ENCODE data around the gene ZNF396.

The ZNF396 gene

DNA sequence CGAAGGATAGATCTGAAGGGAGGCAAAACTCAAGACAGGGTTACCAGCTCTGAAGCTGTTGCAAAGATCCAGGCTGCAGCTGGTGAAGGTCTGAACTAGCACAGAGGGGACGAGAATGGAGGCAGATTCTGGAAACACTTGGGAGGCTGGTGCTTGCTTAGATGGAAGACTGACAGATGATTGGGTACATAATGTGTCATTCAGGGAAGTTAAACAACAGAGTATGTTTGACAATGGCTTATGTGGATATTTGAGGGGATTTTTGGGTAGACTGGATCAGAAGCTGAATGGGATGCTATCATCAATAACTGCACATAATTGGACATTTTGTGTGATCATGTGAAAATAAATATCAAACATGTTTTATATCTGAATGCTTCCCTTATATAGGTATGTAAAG is 2.3 kb upstream of the ZNF396 start:
- no peak for FAIRE-seq

DNA sequence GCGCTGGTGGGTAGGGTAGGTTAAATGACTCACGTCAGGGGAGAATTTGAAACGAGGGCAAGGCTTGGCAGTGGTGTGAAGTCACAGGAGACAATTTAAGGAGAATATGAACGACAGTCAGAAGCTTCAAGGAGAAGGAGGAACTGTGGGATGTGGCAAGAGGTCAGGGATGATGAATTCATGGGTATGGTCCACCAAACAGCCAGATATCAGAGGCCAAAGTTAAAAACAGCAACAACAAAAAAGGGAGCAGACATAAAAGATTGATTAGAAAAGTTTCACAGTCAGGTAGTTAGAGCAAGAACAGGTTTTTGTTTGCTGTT is 1.4 kb upstream of the ZNF396 start:
- no peak for FAIRE-seq

DNA sequence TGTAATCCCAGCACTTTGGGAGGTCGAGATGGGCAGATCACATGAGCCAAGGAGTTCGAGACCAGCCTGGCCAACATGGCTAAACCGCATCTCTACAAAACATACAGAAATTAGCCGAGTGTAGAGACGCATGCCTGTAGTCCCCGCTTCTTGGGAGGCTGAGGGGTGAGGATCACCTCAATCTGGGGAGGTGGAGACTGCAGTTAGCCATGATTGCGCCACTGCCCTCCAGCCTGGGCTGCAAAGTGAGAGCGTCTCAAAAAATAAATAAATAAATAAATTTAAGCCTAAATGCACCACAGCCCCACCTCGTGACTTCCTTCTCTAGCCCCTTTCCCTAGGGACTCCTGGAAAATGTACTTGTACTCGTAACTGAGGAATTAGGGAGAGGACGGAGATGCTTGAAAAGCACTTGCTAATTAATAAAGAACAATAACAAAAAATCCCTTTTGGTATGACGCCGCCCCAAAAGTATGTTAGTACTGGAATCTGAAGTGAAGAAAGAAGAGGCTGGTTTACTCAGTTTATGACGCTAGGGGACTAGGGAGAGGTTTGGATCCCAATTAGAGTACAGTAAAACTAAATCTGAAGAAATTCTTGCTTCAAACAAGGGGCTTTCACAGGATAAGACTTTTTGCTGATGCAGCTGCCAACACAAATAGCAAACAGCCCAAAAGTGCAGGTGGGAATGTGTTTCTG is 887 bp upstream of the ZNF396 start:
- FAIRE-seq, result no peak

DNA sequence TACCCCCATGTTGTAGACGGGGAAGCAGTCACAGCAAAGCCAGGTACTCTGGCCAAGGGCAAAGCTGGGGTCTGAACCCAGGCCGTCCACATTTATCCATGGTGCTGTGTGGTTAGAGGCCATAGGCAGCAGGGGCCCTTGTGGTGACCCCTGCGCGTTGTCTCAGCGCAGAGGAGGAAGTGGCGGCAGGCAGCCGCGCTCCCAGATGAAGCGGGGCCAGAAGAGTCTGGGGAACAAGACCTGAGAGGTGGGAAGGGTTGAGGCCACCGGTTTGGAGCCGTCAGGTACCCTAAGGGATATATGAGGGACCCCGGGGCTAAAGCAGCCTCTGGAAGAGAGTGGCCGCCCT is 770 bp downstream of the ZNF396 start:
- no peak for FAIRE-seq

DNA sequence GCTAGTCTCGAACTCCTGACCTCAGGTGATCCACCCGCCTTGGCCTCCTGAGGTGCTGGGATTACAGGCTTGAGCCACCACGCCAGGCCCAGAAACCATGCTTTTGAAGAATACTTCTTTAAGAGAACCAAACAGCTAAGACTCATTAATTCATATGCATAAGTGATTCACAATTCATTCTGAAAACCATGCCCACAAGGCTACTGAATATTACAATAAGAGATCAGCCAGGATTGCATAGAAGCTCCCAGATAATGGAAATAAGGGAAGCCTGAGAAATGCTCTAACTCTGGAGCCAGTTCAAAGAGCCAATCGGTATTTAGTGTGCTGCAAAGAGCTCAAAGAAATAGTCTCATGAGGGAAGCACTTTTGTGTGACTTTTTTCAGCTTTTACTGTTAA is 2.4 kb downstream of the ZNF396 start:
- FAIRE-seq, result no peak

DNA sequence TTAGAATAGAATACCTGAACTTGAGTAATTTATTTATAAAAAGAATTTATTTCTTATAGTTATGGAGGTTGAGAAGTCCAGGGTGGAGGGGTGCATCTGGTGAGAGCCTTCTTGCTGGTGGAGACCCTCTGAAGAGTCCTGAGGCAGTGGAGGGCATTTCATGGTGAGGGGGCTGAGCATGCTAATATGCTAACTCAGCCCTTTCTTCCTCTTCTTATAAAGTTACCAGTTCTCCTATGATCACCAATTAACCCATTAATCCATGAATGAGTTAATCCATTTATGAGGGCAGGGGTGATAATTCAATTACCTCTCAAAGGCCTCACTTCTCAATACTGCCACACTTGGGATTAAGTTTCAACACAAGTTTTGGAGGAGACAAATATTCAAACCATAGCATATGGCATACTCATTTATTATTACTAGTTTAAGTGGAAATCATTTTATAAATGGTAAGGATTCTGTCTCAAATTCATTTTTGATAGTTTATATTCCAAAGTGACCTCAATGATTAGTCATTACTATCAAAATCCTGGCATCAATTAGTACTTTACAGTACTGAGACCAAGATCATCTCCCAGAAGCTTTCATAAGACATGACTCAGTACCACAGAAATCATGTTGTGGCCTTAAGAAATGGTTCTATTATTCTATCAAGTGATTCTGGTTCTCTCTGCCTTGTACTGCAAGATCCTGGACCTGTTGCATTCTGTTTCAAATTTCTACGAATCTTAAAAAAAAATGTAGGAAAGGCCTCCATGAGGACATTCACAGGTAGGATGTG is 5.5 kb downstream of the ZNF396 start:
- FAIRE-seq, result no peak

DNA sequence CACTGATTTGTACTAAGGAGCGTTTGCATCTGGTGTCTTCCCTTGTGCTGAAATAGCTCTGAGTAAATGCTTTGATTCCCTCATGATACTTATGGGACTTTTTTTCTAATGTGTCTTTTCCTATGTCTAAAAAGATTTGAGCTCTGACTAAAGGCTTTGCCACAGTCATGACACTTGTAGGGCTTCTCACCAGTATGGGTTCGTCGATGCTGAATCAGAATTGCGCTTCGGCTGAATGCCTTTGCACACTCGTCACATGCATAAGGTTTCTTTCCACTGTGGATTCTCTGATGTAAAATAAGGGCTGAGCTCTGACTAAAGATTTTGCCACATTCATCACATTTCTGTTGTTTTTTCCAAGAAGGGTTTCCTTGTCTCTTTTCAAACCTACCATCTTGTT is 8.0 kb downstream of the ZNF396 start:
- no peak for FAIRE-seq

DNA sequence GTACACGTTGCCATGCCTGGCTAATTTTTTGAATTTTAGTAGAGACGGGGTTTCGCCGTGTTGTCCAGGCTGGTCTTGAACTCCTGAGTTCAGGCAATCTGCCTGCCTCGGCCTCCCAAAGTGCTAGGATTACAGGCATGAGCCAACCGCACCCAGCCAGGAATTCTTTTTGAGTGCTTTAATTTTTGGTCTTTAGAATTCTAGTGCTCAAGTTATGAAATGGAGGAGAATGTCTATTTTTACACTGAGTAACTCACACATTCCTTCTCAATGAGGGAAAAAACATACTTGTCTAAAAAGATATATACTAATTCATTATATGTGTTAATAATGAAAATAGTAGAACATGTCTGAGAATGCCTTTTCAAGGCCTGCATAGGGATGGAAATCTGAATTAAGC is 8.5 kb downstream of the ZNF396 start:
- FAIRE-seq, result no peak

DNA sequence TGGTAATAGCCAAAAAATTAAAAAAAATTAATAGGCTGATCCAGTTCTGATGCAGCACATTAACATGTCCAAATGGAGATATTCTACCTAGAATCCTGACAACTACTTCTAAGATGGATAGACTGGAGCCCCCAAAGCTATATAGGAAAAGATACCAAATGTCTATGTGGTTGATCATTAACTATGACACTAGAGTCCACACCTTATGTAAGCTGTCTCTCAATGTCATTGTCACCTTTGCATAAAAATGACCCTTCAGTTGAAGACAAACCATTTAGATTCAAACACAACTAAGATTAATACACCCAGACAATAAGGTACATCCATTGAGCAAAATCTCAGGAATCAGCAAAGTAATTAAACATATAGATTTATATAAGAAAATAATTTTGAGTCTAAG is 14.6 kb downstream of the ZNF396 start:
- FAIRE-seq, result no peak

DNA sequence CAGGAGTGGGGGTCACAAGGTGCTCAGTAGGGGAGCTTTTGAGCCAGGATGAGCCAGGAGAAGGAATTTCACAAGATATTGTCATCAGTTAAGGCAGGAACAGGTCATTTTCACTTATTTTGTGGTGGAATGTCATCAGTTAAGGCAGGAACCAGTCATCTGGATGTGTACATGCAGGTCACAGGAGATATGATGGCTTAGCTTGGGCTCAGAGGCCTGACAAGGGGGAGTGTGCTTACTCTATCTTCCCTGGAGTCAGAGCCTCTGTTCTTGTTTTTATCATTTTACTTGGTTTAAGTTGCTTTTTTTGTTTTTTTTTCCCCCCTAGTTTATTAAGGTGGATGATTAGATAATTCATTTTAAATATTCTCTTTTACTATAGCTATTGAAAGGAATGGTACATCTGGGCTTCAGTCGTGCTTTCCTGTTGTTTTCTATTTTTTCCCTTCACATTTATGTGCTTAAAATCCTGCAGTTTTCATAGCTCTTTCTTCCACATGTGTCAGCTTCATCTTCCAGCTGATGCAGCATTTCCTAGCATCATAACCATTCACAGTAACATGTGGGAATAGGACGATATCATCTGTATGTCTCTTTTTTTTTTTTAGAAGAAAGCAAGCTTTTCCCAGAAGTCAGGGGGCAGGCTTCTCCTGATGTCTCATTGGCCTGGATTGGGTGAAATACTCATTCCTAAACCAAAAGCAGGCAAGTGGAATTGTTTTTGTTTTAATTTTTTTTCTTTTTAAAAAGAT is 15.4 kb downstream of the ZNF396 start:
- FAIRE-seq, result no peak

DNA sequence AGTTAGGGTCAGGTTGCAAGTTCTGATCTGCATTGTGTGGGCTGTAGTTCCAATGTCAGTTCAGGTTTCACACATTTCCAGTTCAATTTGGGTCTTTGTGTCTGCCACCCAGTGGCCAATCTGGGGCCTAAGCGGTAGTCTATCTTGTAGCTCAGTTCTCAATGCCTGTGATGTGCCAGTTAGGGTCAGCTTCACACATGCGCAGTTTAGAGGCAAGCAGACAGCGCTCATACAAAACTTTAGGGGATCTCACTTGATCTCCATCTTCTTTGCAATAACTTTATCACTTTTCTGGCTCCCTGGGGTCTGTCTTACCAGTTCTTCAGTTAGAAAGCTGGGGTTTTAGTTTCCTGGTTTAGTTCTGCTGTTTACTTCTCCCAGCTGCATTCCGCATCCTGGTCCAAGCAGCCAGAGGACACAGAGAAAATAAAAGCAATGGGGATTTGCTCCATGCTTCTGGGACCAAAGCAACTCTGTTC is 22.0 kb downstream of the ZNF396 start:
- FAIRE-seq, result no peak

DNA sequence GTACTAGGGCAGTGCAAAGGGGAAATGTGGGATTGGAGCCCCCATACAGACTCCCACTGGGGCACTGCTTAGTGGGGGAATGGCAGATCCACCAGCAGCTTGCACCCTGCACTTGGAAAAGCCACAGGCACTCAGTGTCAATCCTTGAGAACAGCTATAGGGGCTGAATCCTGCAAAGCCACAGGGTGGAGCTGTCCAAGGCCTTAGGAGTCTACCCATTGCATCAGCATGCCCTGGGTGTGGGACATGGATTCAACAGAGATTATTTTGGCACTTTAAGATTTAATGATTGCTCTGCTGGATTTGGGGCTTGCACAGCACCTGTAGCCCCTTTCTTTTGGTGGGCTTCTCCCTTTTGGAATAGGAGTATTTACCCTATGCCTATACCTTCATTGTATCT is 24.4 kb downstream of the ZNF396 start:
- FAIRE-seq, result no peak

DNA sequence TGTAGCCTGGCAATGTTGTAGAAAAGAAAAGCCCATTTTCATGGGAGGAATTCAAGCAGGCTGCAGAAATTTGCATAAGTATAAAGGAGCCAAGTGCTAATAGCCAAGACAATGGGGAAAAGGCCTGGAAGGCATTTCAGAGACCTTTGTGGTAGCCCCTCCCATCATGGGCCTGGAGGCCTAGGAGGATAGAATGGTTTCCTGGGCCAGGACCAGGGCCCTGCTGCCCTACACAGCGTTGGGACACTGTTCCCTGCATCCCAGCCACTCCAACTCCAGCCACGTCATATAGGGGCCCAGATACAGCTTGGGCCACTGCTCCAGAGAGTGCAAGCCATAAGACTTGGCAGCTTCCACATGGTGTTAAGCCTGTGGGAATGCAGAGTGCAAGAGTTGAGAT is 24.9 kb downstream of the ZNF396 start:
- no peak for FAIRE-seq

DNA sequence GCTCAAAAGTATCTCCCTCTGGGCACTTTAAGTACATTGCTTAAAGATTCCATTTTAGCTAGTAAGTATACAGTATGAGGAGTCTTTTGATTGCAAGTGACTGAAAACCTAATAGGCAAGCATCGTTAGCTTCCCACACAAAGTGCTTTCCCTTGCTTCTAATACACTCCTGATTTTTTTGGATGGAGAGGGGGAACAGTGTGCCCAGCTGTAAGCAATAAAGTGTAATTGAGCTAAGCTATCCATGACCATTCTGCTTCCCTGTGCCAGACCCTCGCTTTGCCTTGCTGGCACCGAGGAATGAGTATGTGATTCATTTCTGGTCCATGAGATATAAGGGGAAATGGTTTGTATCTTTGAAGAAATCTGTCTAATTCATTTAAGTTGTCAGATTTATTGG is 29.1 kb downstream of the ZNF396 start:
- no peak for FAIRE-seq

DNA sequence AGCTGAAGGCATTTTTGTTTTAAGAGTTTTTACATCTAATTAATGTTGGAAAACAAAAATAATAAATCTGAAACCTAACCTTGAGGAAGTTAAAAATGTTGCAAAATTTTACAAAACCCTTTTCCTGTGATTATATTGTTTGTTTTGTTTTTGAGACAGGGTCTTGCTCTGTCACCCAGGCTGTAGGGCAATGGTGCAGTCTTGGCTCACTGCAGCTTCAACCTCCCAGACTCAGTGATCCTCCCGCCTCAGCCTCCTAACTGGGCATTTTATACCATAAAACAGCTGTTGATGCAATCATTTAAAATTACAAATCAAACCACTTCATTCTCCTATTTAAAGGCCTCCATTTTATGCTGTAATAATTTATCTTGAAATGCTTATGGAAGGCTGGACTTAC is 31.2 kb downstream of the ZNF396 start:
- no peak for FAIRE-seq

DNA sequence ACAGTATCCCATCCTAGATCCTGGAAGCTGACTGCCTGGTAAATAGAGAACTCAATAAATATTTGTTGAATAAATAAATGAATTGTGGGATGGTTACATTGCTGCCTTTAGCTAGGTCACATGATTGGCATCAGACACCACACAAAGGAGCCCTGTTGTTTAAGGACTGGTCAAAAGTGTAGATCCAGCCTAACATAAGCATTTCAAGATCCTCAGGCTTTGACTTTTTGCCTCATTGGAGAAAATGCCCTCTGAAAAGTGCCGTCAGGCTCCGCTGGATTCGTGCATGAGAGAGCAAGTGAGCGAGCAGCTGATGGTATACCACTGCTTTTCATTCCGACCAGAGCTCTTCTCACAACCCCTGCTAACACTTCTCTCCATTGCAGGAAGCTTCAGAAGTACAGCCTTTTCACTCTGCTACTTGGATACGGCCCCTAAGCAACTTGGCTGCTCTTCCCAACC is 31.6 kb downstream of the ZNF396 start:
- no peak for FAIRE-seq

DNA sequence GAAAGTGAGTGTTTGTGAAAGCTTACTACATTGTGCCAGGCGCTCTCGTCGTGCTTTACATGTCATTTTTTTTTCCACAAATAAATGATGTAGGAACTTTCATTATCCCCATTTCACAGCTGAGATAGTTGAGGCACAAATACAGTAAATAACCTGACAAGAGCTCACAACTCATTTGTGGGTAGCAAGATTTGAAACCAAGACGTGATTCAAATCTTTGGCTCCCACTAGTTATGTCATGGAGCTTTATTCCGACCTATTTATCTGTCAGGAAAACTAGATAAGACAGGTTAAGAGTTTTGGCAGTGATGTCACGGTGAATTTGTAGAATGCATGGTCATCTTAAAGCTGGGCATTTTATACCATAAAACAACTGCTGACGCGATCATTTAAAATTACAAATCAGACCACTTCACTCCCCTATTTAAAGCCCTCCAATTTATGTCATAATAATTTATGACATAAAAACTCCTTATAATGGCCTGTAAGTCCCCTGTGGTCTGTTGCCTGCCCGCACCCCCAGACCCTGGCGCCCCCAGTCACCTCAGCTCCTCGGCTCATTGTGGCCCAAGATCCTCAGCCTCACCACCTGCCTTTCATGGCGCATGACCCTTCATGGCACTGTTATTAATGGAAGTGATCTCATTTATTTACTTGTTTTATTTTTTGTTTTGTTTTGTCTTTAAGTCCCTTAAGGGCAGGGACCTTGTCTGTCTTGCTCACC is 32.2 kb downstream of the ZNF396 start:
- no peak for FAIRE-seq

DNA sequence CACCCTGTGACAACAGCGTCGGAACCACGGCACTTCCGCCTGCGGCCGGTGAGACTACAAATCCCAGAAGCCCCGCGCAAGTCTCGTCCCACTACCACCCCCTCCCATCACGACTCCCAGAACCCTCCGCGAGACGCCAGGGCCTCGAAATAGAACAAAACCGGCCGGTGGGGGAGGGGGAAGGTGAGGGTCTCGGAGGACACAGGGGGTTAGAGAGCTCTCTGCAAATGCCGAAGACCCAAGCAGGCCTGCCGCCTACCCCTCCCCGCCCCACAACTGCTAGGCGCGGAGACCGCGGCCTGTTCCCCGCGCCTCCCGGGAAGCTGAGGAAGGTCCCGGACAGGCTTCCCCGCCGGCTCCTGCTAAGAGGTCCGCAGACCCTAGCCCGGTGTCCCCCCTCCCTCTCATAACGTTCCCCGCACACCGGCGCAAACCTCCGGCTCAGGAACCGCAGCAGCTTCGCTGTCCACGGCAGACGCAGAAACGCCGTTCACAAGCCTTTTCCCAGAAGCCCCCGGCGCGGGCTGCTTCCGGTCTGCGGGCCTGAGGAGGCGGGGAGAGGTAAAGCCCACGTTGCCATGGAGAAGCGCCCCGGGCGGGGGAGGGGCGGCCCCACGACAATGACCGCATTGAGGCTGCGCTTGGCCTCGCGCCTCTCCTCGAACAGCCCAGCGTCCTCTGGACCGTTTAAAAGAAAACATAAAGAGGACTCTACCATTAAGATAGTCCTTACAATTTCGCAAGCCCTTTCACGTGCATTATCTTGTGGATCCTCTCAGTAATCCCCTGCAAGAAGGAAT is 33.0 kb downstream of the ZNF396 start, which contains the start of gene ZNF24:
Gene ZNF24 (minus strand): TSS at position 485 of the 800 bp plus-strand sequence. CDS start 3,770 bp downstream, outside the sequence.
- no peak for FAIRE-seq

DNA sequence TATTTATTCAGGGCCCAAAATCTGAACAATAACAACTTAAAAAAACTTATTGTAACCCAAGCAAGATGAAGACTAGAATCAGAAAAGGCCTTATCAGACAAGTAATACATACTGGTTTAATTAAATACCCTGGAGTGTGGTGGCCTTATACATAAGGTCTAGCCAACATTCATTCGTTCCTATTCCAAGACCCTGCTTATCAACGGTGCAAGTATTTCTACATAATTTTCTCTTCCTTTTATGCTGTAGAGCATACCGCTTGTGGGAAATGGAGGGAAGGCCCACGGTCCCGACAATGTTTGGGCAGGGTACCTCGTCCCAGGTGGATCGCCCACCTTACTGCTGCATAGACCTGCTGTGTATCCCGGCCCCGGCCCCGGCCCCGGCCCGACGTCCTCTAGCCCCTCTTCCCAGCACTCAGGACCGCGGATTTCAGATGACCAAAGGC is 33.6 kb downstream of the ZNF396 start:
- no peak for FAIRE-seq

DNA sequence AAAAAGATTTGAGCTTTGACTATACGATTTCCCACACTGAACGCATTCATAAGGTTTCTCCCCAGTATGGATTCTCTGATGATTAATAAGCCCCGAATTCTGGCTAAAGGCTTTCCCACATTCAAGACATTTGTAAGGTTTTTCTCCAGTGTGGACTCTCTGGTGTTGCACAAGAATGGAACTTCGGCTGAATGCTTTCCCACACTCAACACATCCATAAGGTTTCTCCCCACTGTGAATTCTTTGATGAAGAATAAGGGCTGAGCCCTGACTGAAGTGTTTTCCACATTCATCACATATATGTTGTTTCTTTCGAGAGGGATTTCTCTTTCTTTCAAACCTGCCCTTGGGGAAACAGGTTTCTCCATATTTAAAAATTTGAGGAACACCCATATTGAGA is 39.9 kb downstream of the ZNF396 start:
- no peak for FAIRE-seq

DNA sequence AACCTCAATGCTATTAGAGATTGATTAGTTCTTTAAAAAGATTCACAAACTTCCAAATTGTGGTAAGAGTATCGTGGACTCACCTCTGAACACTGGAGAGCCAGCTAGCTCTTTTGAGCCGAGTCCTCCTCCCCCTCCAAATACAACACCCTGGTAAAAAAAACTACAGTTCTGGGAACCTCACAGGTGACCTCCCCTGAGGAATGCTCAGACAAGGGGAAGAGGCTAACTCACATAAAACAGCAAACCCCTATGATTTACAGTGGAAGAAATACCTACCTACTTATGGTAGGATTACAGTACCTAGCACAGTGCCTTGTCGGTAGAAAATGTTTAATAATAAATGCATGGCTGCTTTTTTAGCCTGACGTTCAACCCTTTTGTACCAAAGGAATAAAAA is 41.3 kb downstream of the ZNF396 start:
- FAIRE-seq, result no peak

DNA sequence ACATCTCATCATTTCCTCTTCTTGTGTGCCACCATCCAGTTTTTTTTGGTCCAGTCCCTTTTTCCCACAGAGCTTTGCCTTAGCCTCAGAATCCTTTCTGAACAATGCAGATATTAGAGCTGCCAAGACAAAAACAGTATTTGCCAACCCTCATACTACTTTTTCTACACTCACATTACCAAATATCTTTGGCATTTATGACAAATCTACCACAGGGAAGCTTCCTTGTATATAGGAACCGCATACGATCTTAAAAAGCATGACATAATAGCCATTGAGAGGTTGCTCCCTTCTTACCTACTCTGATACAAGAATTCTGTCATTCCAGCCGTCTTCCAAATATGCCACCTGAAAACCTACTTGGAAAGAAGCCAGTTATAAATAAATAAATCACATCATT is 42.3 kb downstream of the ZNF396 start:
- FAIRE-seq, result no peak

Measured in colon (tissue), 2 donors.